Thoracic aorta (tissue), 2 donors: Measurements from ENCODE around the gene CD300A. TPM values are rescaled to one million over a fixed set of nuclear protein-coding genes. Genes with fewer than 3 reads are reported as not detected.

Experiments
- ATAC-seq: fragments of 150-250 bp; one replicate; pipeline ENCODE4 v1.8.0; 2017; ENCODE audit warnings: low read depth; ENCODE audit not compliant: insufficient number of reproducible peaks, low FRiP score
- DNase-seq: peaks from one replicate; pipeline ENCODE4 v3.0.0-alpha.2; 2020; ENCODE audit warnings: low spot score
- H3K27ac ChIP-seq, 2 donors: fragments of 200-600 bp; sonication (generic); 1 replicate in 1 of 2; 2 replicates in 1 of 2; pipeline ENCODE4 v1.5.1; 2016; ENCODE audit warnings: mild to moderate bottlenecking in 2 of 2, moderate library complexity in 2 of 2
- H3K27me3 ChIP-seq: fragments of 200-600 bp; sonication (generic); replicated peaks from 2 replicates; pipeline ENCODE4 v1.6.0; 2016; ENCODE audit warnings: mild to moderate bottlenecking; ENCODE audit not compliant: insufficient read depth
- H3K36me3 ChIP-seq: fragments of 200-600 bp; sonication (generic); one replicate; pipeline ENCODE4 v1.5.1; 2016
- H3K4me1 ChIP-seq, 2 donors: fragments of 200-600 bp; sonication (generic); 1 replicate in 1 of 2; 2 replicates in 1 of 2; pipeline versions ENCODE4 v1.5.1 to v1.6.0; 2016; ENCODE audit warnings: low read depth in 2 of 2, mild to moderate bottlenecking in 1 of 2; ENCODE audit not compliant: control insufficient read depth in 1 of 2
- H3K4me3 ChIP-seq: fragments of 200-600 bp; sonication (generic); 2 replicates; pipeline ENCODE4 v1.5.1; 2016; ENCODE audit warnings: mild to moderate bottlenecking
- H3K9me3 ChIP-seq: fragments of 200-600 bp; sonication (generic); 2 replicates; pipeline ENCODE4 v1.5.1; 2016
- total RNA-seq, 2 donors: library from RNA; depleted of rRNA; stranded (reverse); fragments of >200 nt; gene quantifications; one replicate each; pipeline versions ENCODE4 v1.1.0 to v1.2.3, GENCODE V29; 2016
- TF ChIP-seq, protein P1 (sequence below): fragments of 200-600 bp; sonication (generic); IDR thresholded peaks from one replicate; pipeline ENCODE4 v1.5.1; 2019; ENCODE audit warnings: antibody characterized with exemption

The CD300A gene
- total RNA-seq, 2 donors from 2014 or later, result 7.7 to 8.0 TPM

DNA sequence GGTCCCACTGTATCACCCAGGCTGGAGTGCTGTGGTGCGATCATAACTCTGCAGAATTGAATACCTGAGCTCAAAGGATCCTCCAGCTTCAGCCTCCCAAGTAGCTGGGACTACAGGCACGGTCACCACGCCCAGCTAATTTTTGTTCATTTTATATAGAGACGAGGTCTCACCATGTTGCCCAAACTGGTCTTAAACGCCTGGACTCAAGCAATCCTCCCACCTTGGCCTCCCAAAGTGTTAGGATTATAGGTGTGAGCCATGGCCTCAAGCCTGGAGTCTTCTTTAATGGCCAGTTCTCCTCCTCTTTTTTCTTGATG, 64.4 kb downstream of the CD300A start:
- TF ChIP-seq, protein P1, sequence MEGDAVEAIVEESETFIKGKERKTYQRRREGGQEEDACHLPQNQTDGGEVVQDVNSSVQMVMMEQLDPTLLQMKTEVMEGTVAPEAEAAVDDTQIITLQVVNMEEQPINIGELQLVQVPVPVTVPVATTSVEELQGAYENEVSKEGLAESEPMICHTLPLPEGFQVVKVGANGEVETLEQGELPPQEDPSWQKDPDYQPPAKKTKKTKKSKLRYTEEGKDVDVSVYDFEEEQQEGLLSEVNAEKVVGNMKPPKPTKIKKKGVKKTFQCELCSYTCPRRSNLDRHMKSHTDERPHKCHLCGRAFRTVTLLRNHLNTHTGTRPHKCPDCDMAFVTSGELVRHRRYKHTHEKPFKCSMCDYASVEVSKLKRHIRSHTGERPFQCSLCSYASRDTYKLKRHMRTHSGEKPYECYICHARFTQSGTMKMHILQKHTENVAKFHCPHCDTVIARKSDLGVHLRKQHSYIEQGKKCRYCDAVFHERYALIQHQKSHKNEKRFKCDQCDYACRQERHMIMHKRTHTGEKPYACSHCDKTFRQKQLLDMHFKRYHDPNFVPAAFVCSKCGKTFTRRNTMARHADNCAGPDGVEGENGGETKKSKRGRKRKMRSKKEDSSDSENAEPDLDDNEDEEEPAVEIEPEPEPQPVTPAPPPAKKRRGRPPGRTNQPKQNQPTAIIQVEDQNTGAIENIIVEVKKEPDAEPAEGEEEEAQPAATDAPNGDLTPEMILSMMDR, result no peak
- no peak for ATAC-seq
- Histone ChIP-seq H3K27ac (no peak overlapping the region), H3K36me3 (no peaks in the 10 kb centered on the region), H3K4me1 (no peaks in the 10 kb centered on the region), H3K9me3 (no peaks in the 10 kb centered on the region), H3K27me3 (no peaks in the 10 kb centered on the region), H3K4me3 (no peak overlapping the region)
- no peak for DNase-seq

GRCh38 chr17:74531231-74531761, 64.9 kb downstream of the CD300A start, which contains the start of gene CD300LB:
TSS of gene CD300LB (minus strand) at chr17:74531475. CDS start at chr17:74531350, 125 bp downstream.
- H3K36me3 ChIP-seq, result no peaks in the 10 kb centered on the region
- no peaks in the 10 kb centered on the region for H3K9me3 ChIP-seq
- peak within 1 kb of the TSS; percentile 38 for H3K4me3 ChIP-seq
- TF ChIP-seq, protein P1, result no peak
- H3K27ac ChIP-seq, result no peak within 1 kb of the TSS
- no peak for DNase-seq
- H3K4me1 ChIP-seq, result no peaks in the 10 kb centered on the region
- H3K27me3 ChIP-seq, result no peaks in the 10 kb centered on the region
- no peak for ATAC-seq

- Histone ChIP-seq H3K4me1 (no peaks in the 10 kb centered on the region), H3K4me3 (peak overlapping the region; percentile 38), H3K27ac (no peak overlapping the region), H3K27me3 (no peaks in the 10 kb centered on the region), H3K36me3 (no peaks in the 10 kb centered on the region), H3K9me3 (no peaks in the 10 kb centered on the region)
- TF ChIP-seq, protein P1, result no peak
- ATAC-seq, result no peak
- DNase-seq, result no peak
Observed at GRCh38 chr17:74532115-74532514, 65.7 kb downstream of the CD300A start.

Other genes with a start within 250 kb of the CD300A start
- not detected for gene DNAI2, start 192.4 kb upstream of the CD300A start, total RNA-seq
- gene KIF19, start 140.4 kb upstream of the CD300A start, total RNA-seq, result under 1 TPM; 0.56 to 0.95 TPM
- not detected for gene BTBD17, start 104.8 kb upstream of the CD300A start, total RNA-seq
- not detected for gene GPR142, start 99.1 kb upstream of the CD300A start, total RNA-seq
- 10 to 100 TPM; 56.0 to 67.0 TPM for gene GPRC5C, start 34.5 kb upstream of the CD300A start, total RNA-seq
- under 1 TPM; 0.81 to 0.85 TPM for gene CD300LB, start 64.8 kb downstream of the CD300A start, total RNA-seq
- gene CD300C, start 79.5 kb downstream of the CD300A start, total RNA-seq, result 1 to 10 TPM; 2.5 to 4.3 TPM
- not detected for gene CD300H, start 100.9 kb downstream of the CD300A start, total RNA-seq
- gene CD300LD, start 125.6 kb downstream of the CD300A start, total RNA-seq, result not detected
- 10 to 100 TPM in 1 of 2 donors, under 1 TPM in 1; 0.14 to 10.4 TPM for gene CD300E, start 157.1 kb downstream of the CD300A start, total RNA-seq
- 1 to 10 TPM in 1 of 2 donors, not detected in 1; 2.3 TPM for gene CD300LF, start 246.3 kb downstream of the CD300A start, total RNA-seq